ENCODE measurements around the gene NOX3. TPM values are rescaled to one million over a fixed set of nuclear protein-coding genes. Genes with fewer than 3 reads are reported as not detected.

Gene NOX3
- total and polyA plus RNA-seq, 2 experiments from 2014 or later: not detected

- no peak for DNase-seq
- no peaks in the 10 kb centered on the region for H3K36me3 ChIP-seq (ENCODE audit: low read depth)
- H4K20me1 ChIP-seq (ENCODE audit: insufficient read depth): no peaks in the 10 kb centered on the region
- no peak overlapping the region for H3K4me3 ChIP-seq
- H3K4me1 ChIP-seq (ENCODE audit: insufficient read depth): no peaks in the 10 kb centered on the region
- H3K9me2 ChIP-seq (ENCODE audit: insufficient read depth): no peaks in the 10 kb centered on the region
- no peaks in the 10 kb centered on the region for H3F3A ChIP-seq (ENCODE audit: insufficient read depth)
- H3K4me2 ChIP-seq (ENCODE audit: unreplicated experiment): no peak overlapping the region
- in situ Hi-C loops (cut with MboI): no loop called here
- H3K9me3 ChIP-seq (ENCODE audit: low read depth): no peaks in the 10 kb centered on the region
- H3K27ac ChIP-seq: no peak overlapping the region
- no peak for TF ChIP-seq EZH2phosphoT487 (IDR thresholded peaks at IDR 0.05; ENCODE audit: insufficient read depth, low read depth)
- no peak for TF ChIP-seq EZH2 (IDR thresholded peaks at IDR 0.05; ENCODE audit: insufficient read depth, poor library complexity, severe bottlenecking)
- no peak overlapping the region for H3K9ac ChIP-seq
- no peak overlapping the region for H2AFZ ChIP-seq
- H3K79me2 ChIP-seq (ENCODE audit: insufficient read depth): no peaks in the 10 kb centered on the region
- no peaks in the 10 kb centered on the region for H3K27me3 ChIP-seq (replicated peaks; ENCODE audit: insufficient read depth)
- 60 to 65% methylated on average over 9 of the region's 9 CpGs for WGBS, 2 experiments (ENCODE audit: low coverage in 1 of 2, low lambda C conversion rate in 2 of 2, missing lambda C conversion rate in 2 of 2)
Measured at GRCh38 chr6:155444952-155445903, 10.4 kb downstream of the NOX3 start.

- Histone ChIP-seq H3K4me3 (no peak overlapping the region), H3K27ac (no peak overlapping the region), H3K36me3 (ENCODE audit: low read depth) (no peaks in the 10 kb centered on the region), H3K27me3 (replicated peaks; ENCODE audit: insufficient read depth) (no peaks in the 10 kb centered on the region), H4K20me1 (ENCODE audit: insufficient read depth) (no peaks in the 10 kb centered on the region), H3K9me3 (ENCODE audit: low read depth) (no peaks in the 10 kb centered on the region), H3K4me1 (ENCODE audit: insufficient read depth) (no peaks in the 10 kb centered on the region), H3K9ac (no peak overlapping the region), H3K4me2 (ENCODE audit: unreplicated experiment) (no peak overlapping the region), H3K9me2 (ENCODE audit: insufficient read depth) (no peaks in the 10 kb centered on the region), H3F3A (ENCODE audit: insufficient read depth) (no peaks in the 10 kb centered on the region), H3K79me2 (ENCODE audit: insufficient read depth) (no peaks in the 10 kb centered on the region), H2AFZ (no peak overlapping the region)
- TF ChIP-seq EZH2 (IDR thresholded peaks at IDR 0.05; ENCODE audit: insufficient read depth, poor library complexity, severe bottlenecking): no peak
- no peak for TF ChIP-seq EZH2phosphoT487 (IDR thresholded peaks at IDR 0.05; ENCODE audit: insufficient read depth, low read depth)
- in situ Hi-C loops (cut with MboI): no loop called here
- DNase-seq: no peak
- WGBS, 2 experiments (ENCODE audit: low coverage in 1 of 2, low lambda C conversion rate in 2 of 2, missing lambda C conversion rate in 2 of 2): 86 to 87% methylated on average over 9 of the region's 9 CpGs
Measured at GRCh38 chr6:155444120-155444917, 11.3 kb downstream of the NOX3 start.

GRCh38 chr6:155443168-155443567 is 12.5 kb downstream of the NOX3 start:
- no peaks in the 10 kb centered on the region for H3K4me1 ChIP-seq (ENCODE audit: insufficient read depth)
- in situ Hi-C loops (cut with MboI): no loop called here
- no peak overlapping the region for H3K4me2 ChIP-seq (ENCODE audit: unreplicated experiment)
- TF ChIP-seq EZH2phosphoT487 (IDR thresholded peaks at IDR 0.05; ENCODE audit: insufficient read depth, low read depth) (no peak), EZH2 (IDR thresholded peaks at IDR 0.05; ENCODE audit: insufficient read depth, poor library complexity, severe bottlenecking) (no peak)
- DNase-seq: no peak
- no peaks in the 10 kb centered on the region for H3K9me2 ChIP-seq (ENCODE audit: insufficient read depth)
- no peaks in the 10 kb centered on the region for H3K9me3 ChIP-seq (ENCODE audit: low read depth)
- H3K27ac ChIP-seq: no peak overlapping the region
- no peak overlapping the region for H3K4me3 ChIP-seq
- H3K79me2 ChIP-seq (ENCODE audit: insufficient read depth): no peaks in the 10 kb centered on the region
- H4K20me1 ChIP-seq (ENCODE audit: insufficient read depth): no peaks in the 10 kb centered on the region
- no peaks in the 10 kb centered on the region for H3K27me3 ChIP-seq (replicated peaks; ENCODE audit: insufficient read depth)
- WGBS, 2 experiments (ENCODE audit: low coverage in 1 of 2, low lambda C conversion rate in 2 of 2, missing lambda C conversion rate in 2 of 2): 78 to 79% methylated on average over 9 of the region's 9 CpGs
- H3F3A ChIP-seq (ENCODE audit: insufficient read depth): no peaks in the 10 kb centered on the region
- no peak overlapping the region for H3K9ac ChIP-seq
- H2AFZ ChIP-seq: no peak overlapping the region
- H3K36me3 ChIP-seq (ENCODE audit: low read depth): no peaks in the 10 kb centered on the region

- 81 to 84% methylated on average over 5 of the region's 5 CpGs for WGBS, 2 experiments (ENCODE audit: low coverage in 1 of 2, low lambda C conversion rate in 2 of 2, missing lambda C conversion rate in 2 of 2)
- in situ Hi-C loops (cut with MboI): no loop called here
Measured at GRCh38 chr6:155442562-155442961, 13.1 kb downstream of the NOX3 start.

More at GRCh38 chr6:155442562-155442961, 13.1 kb downstream of the NOX3 start:
- no peaks in the 10 kb centered on the region for H3K79me2 ChIP-seq (ENCODE audit: insufficient read depth)
- H3F3A ChIP-seq (ENCODE audit: insufficient read depth): no peaks in the 10 kb centered on the region
- H3K4me1 ChIP-seq (ENCODE audit: insufficient read depth): no peaks in the 10 kb centered on the region
- H3K9me3 ChIP-seq (ENCODE audit: low read depth): no peaks in the 10 kb centered on the region
- H3K4me2 ChIP-seq (ENCODE audit: unreplicated experiment): no peak overlapping the region
- H3K9me2 ChIP-seq (ENCODE audit: insufficient read depth): no peaks in the 10 kb centered on the region
- H3K9ac ChIP-seq: no peak overlapping the region
- H4K20me1 ChIP-seq (ENCODE audit: insufficient read depth): no peaks in the 10 kb centered on the region
- no peak overlapping the region for H3K27ac ChIP-seq
- H2AFZ ChIP-seq: no peak overlapping the region
- TF ChIP-seq EZH2phosphoT487 (IDR thresholded peaks at IDR 0.05; ENCODE audit: insufficient read depth, low read depth) (no peak), EZH2 (IDR thresholded peaks at IDR 0.05; ENCODE audit: insufficient read depth, poor library complexity, severe bottlenecking) (no peak)
- no peak overlapping the region for H3K4me3 ChIP-seq
- DNase-seq: no peak
- no peaks in the 10 kb centered on the region for H3K27me3 ChIP-seq (replicated peaks; ENCODE audit: insufficient read depth)
- no peaks in the 10 kb centered on the region for H3K36me3 ChIP-seq (ENCODE audit: low read depth)

All from GM23248 (cell line).